Right ventricle myocardium inferior (tissue), 1 donor: ENCODE results near the gene DCP1B. TPM values are rescaled to one million over a fixed set of nuclear protein-coding genes. Genes with fewer than 3 reads are reported as not detected.
A peak's percentile ranks its signal among the peaks of the same experiment; 100 is the strongest.
"Not testable (repeated sequence)": the region's sequence is repeated elsewhere in the genome, so short reads cannot be mapped to it uniquely, and the experiment has no call there.

Experiments used
- ATAC-seq: fragments of 200-7000 bp; cut with Tn5 transposase; one replicate; pipeline ENCODE4 v1.9.1; 2020; ENCODE audit warnings: mild to moderate bottlenecking, moderate library complexity
- DNase-seq: peaks from one replicate; pipeline ENCODE4 v3.0.0; 2021; ENCODE audit errors: missing footprints
- intact Hi-C: fragments of 100-400 bp; cut with DNase I; formaldehyde crosslinking; loops from one replicate; pipeline ENCODE4 v1.11.0; 2022
- total RNA-seq: library from RNA; stranded (reverse); fragmentation: NEBNext Ultra II Directional; extraction: Animal tissue kit (Norgen Biotek cat#: 25700); gene quantifications from one replicate; pipeline ENCODE4 v1.2.1, GENCODE V29; 2021
- donor health status: DM: no; HTN: yes; CAD: no; lungs with severe emphysema.

The DCP1B gene
- total RNA-seq, 1 donor from 2014 or later: 2.4 TPM

DNA sequence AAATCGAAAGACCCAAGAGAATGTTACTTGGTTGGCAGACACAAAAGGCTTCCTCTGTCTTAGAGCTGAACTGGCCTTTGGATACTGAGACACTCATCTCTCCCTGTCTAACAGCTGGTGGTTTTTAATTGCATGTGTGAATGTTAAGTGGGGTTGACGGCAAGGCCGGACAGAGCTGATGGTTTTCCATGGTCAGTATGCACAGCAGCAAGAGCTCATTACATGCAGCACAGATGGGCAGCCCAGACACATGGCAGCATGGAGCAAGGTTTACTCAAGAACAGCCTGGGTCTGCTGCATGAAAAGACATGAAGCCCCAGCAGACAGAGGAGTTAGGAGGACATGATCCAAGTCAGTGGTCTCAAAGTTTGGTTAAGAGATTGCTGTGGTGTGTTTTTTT lies 58.0 kb downstream of the DCP1B start:
- no peak for DNase-seq
- ATAC-seq: no peak
- intact Hi-C loops: no loop called here

GRCh38 chr12:1945502-1945901 lies 58.8 kb downstream of the DCP1B start:
- intact Hi-C loops, DNase-seq, ATAC-seq: not testable (repeated sequence)

GRCh38 chr12:1939801-1940607 lies 64.3 kb downstream of the DCP1B start:
- intact Hi-C loops: loop anchor here (1.0 to 5.0 kb wide), 3 partner anchors 144 to 308 kb away; no protein-coding TSS in a partner anchor
- DNase-seq (peak; percentile 93), ATAC-seq (peak; percentile 86)

GRCh38 chr12:1939331-1939730 lies 64.9 kb downstream of the DCP1B start:
- ATAC-seq (no peak), DNase-seq (no peak)
- intact Hi-C loops: loop anchor here (5.0 kb wide), 2 partner anchors 287 to 307 kb away; no protein-coding TSS in a partner anchor

DNA sequence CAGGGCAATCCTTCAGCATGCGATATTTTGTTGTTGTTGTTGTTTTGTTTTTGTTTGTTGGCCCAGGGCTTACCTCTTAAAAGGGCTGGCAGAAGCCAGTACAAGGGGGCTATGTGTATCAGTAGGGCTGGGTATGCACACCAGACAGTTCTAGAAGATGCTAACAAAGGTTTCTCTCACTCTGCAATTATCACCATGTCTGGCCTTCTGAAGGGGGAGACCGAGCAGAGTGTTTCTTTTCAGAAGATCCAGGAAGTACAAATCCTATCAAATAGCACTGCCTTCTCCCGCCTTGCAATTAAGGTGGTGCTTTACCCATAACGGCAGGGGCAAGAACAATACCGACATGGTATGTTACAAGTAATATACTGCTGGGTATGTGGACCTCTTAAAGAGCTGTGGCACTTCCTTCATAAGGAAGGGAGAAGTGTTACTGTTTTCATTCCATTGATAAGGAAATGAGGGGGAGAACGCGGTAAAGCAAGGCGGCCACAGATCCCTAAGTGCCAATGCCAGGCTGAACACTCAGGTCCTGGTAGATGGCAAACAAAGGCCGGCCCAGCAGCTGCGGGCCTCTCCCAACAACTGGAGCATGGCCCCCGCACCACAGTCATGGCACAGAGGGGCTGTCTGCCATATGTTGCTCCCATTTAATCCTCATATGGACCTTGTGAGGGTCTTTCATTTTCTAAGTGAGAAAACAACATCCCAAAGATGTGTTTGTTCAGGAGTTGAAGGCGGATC lies 66.6 kb downstream of the DCP1B start:
- no peak for DNase-seq
- no peak for ATAC-seq
- intact Hi-C loops: loop anchor here (5.0 kb wide), 2 partner anchors 285 to 305 kb away; no protein-coding TSS in a partner anchor

GRCh38 chr12:1936406-1937320 lies 67.6 kb downstream of the DCP1B start:
- ATAC-seq: peak; percentile 73
- no peak for DNase-seq
- intact Hi-C loops: loop anchor here (5.0 kb wide), 2 partner anchors 284 to 304 kb away; no protein-coding TSS in a partner anchor

- ATAC-seq (no peak), DNase-seq (no peak)
- intact Hi-C loops: loop anchor here (5.0 kb wide), 2 partner anchors 284 to 304 kb away; no protein-coding TSS in a partner anchor
Measured at GRCh38 chr12:1935700-1936378, 68.4 kb downstream of the DCP1B start.

DNA sequence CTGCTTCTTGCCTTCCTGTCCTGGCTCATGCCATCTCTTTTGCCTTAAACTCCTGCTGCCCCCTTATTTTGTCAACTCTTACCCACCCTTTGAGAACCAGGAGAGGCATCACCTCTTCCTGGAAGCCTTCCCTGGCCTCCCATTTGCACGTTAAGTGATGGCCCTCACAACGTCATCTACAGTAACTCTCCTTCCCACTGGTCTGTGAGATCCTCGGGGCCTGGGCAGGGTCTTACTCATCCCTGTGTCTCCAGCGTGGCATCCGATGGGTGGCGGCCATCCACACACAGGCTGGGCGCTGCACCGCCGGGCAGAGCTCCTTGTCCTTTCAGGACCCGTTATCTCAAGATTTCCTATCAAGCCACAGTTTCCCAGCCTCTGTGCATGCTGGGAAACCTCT lies 69.0 kb downstream of the DCP1B start:
- DNase-seq: no peak
- intact Hi-C loops: loop anchor here (5.0 kb wide), 2 partner anchors 283 to 303 kb away; no protein-coding TSS in a partner anchor
- no peak for ATAC-seq

- no peak for ATAC-seq
- intact Hi-C loops: loop anchor here (5.0 kb wide), 2 partner anchors 283 to 303 kb away; no protein-coding TSS in a partner anchor
- no peak for DNase-seq
Measured at GRCh38 chr12:1934831-1935230, 69.4 kb downstream of the DCP1B start.

GRCh38 chr12:1934068-1934467 lies 70.2 kb downstream of the DCP1B start:
- intact Hi-C loops: no loop called here
- ATAC-seq: no peak
- DNase-seq: no peak

DNA sequence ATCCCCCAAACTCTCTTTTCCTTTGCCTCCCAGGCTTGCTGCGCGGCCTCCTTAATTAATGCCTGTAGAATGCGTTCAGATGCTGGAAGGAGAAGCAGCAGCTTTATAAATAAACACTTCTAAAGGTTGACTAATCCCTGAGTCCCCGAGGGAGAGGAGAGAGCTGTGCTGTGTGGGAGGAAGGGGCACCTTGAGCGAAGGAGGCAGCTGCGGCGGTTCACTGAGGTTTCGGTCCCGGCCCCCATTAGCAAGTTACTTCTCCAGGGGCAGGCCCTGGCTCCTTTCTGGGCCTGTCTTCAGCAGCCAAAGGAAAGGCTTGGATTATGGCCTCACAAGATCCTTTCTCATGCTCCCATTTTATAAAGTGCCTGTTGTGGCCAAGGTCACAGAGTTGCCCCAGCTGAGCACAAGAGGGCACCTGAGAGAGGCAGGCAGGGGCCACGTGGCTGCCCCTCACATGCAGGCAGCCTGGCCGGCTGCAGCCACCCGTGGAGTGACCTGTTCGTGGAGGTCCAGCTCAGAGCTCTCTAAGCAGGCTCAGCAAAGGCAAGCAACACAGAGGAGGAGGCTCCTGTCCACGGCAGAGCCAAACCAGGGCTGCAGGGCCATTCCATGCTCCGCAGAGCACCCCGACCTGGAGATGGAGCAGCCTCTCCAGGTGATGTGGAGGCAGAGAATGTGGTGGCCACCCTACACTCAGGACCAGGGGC lies 70.8 kb downstream of the DCP1B start:
- ATAC-seq (no peak), DNase-seq (no peak)
- intact Hi-C loops: no loop called here

DNA sequence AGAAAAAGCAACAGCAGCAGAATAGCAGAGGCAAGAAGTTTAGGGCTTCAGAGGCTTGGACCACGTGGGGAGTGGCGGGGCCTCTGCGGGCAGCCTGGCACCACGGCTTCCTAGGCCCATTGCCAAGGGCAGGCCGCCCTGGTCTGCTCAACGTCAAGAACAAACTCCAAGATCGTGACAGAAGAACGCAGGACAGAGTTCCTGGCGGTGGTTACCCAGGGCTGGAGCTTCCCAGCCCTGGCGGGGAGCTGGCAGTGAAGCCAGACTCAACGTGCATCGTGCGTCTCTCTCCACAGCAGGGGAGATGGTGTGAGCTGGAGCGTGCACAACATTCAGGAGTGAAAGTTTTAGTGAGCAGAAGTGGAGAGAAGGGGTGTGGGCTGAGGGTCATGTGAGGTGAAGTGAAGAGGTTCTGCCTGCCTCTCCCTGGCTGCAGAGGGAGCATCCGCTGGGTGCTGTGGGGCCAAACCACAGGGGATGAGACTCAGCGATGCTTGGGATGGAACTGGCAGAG lies 71.9 kb downstream of the DCP1B start:
- peak; percentile 76 for ATAC-seq
- no peak for DNase-seq
- intact Hi-C loops: no loop called here

DNA sequence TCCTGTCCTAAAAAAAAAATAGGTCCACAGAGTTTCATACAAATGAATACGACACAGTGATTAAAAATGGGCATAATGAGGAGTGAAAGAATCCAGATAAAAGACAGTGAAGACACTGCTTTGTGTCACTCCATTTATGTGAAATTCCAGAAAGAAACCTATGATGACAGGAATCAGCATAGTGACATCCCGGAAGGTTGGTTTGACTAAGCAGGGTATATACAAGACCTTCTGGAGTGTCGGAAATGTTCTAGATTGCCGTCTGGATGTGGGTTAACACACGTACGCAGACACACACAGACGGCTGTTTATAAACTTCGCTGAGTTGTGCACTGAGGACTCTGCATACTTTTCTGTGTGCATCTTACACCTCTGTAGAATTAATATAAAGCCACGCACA lies 72.6 kb downstream of the DCP1B start:
- no peak for ATAC-seq
- intact Hi-C loops: no loop called here
- DNase-seq: no peak

- ATAC-seq (no peak), DNase-seq (no peak)
- intact Hi-C loops: no loop called here
Measured at GRCh38 chr12:1930803-1931597, 73.3 kb downstream of the DCP1B start.

- no peak for DNase-seq
- ATAC-seq: no peak
- intact Hi-C loops: no loop called here
Measured at GRCh38 chr12:1929985-1930802, 74.1 kb downstream of the DCP1B start.
